GM19328 (cell line): ENCODE data around the gene COTL1.

Experiments
- ATAC-seq: cut with Tn5 transposase; IDR thresholded peaks from one replicate; pipeline ENCODE4 v1.9.1; 2021; ENCODE audit warnings: mild to moderate bottlenecking, moderate library complexity; ENCODE audit not compliant: unreplicated experiment

COTL1 gene

GRCh38 chr16:84617791-84618580 is at the start of gene COTL1:
COTL1 (minus strand) TSS chr16:84618078; CDS start chr16:84617914, 164 bp downstream.
- ATAC-seq = peak; percentile 70

- no peak for ATAC-seq
These were observed 48.0 kb upstream of the COTL1 start for GRCh38 chr16:84665843-84666242.

GRCh38 chr16:84665359-84665758 is 47.5 kb upstream of the COTL1 start:
- ATAC-seq = no peak

- ATAC-seq = peak; percentile 69
These were observed 45.7 kb upstream of the COTL1 start for GRCh38 chr16:84663433-84664101.

- no peak for ATAC-seq
These were observed 44.6 kb upstream of the COTL1 start for GRCh38 chr16:84662471-84662870.

- ATAC-seq = no peak
These were observed 43.7 kb upstream of the COTL1 start for GRCh38 chr16:84661418-84662060.

- no peak for ATAC-seq
These were observed 43.1 kb upstream of the COTL1 start for GRCh38 chr16:84660973-84661372.

GRCh38 chr16:84659656-84660300 is 41.9 kb upstream of the COTL1 start:
- no peak for ATAC-seq

GRCh38 chr16:84658690-84659089 is 40.8 kb upstream of the COTL1 start:
- ATAC-seq = no peak

GRCh38 chr16:84657229-84657837 is 39.5 kb upstream of the COTL1 start:
- no peak for ATAC-seq

- ATAC-seq = no peak
These were observed 38.8 kb upstream of the COTL1 start for GRCh38 chr16:84656649-84657048.

GRCh38 chr16:84654998-84655397 is 37.1 kb upstream of the COTL1 start:
- ATAC-seq = no peak

GRCh38 chr16:84654238-84654637 is 36.4 kb upstream of the COTL1 start:
- ATAC-seq = no peak

- ATAC-seq = no peak
These were observed 34.7 kb upstream of the COTL1 start for GRCh38 chr16:84652566-84652965.

GRCh38 chr16:84650062-84650991 is 32.4 kb upstream of the COTL1 start:
- ATAC-seq = no peak

GRCh38 chr16:84649511-84649861 is 31.6 kb upstream of the COTL1 start:
- ATAC-seq = no peak

GRCh38 chr16:84648595-84649510 is 31.0 kb upstream of the COTL1 start:
- ATAC-seq = peak; percentile 68

GRCh38 chr16:84647828-84648594 is 30.1 kb upstream of the COTL1 start, which contains the start of gene KLHL36:
KLHL36 (plus strand) TSS chr16:84648511; CDS start chr16:84650868, 2,357 bp downstream.
- ATAC-seq = peak; percentile 78
